Stimulated activated CD8-positive, alpha-beta memory T cell treated with anti-CD3 and anti-CD28 coated beads, Interleukin-12 subunit alpha, Interleukin-12 subunit beta, amount 100 ng/mL, for 24 hours (primary cell): ENCODE results near the gene KCNJ2.

ENCODE experiments used
- DNase-seq: peaks from one replicate; pipeline ENCODE4 v3.0.0-alpha.2; 2020; ENCODE audit errors: extremely low read depth

Gene KCNJ2

DNA sequence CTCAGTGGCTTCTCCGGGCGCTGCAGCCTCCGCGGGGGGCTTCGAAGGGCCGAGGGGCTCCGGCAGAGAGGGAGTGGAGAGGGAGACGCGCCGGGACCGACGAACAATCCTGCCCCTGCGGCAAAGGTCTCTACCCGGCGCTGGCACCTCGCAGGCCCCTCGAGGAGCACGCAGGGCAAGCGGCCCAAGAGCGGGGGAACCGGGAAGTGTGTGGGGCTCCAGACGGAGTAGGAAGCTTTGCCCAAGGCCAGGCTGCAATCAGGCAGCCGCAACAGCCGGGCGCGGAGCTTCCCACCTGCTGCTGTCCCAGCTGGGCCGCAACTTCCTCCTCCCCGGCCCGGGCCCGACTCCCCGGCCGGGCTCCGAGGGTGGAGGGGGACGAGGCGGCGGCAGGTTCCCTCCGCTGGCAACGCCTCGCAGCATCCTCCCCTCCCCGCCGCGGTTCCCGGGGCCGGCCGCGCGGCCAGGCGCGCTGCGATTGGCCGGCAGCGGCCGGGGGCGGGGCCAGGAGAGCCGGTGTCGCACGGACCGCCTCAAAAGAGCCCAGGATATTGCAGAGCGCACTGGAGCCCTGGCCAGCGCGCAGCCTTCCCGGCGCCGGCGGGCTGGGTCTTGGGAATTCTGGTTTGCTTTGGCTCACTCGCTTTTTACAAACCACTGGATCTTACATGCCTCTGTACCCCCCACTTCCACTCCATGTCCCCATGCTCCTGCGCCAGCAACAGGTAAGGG, at the start of gene KCNJ2:
Gene KCNJ2, plus strand, starts transcription at position 556 of the 732 bp plus-strand sequence. CDS start 5,508 bp downstream, outside the sequence.
- peak; percentile 3 for DNase-seq

GRCh38 chr17:70119545-70119944, 49.8 kb upstream of the KCNJ2 start:
- DNase-seq = no peak

DNA sequence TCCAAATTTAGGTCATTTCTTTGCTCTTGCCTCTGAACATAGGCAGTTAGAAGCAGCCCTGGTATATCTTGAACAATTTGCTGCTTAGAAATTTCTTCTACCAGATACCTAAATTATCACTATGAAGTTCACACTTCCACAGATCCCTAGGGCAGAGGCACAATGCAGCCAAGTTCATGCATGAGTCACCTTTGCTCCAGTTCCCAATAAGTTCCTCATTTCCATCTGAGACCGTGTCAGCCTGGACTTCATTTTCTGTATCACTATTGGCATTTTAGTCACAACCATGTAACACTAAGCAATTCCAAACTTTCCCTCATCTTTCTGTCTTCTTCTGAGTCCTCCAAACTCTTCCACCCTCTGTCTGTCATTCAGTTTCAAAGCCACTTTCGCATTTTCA, 49.3 kb upstream of the KCNJ2 start:
- no peak for DNase-seq

DNA sequence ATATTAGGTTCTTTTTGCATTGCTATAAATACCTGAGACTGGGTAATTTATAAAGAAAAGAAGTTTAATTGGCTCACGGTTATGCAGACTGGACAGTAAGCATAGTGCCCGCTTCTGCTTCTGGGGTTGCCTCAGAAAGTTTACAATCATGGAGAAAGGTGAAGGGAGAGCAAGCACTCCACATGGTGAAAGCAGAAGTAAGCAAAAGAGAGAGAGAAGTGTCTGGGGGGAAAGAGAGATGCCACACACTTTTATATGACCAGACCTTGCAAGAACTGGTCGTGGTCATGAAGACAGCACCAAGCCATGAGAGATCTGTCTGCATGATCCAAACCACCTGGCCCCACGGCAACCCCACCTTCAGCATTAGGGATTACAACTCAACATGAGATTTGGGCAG, 48.9 kb upstream of the KCNJ2 start:
- DNase-seq = no peak

DNA sequence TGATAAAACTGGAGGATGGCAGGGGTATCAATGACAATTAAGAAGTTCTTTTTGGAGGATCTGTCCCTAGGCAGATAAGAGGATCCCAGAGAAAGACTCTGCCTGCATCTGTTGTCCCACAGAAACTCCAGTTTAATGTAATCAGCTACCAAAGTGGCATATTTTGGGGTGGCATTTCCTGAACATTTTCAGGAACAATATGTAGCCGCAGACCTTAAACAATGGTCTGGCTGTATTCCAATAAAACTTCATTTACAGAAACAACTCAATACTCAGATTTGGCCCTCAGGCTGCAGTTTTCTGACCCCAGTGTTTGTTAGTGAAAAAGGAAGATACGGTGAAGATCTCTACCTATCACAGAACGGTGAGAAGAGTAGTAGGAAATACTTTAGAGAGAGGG, 48.2 kb upstream of the KCNJ2 start:
- DNase-seq = no peak

DNA sequence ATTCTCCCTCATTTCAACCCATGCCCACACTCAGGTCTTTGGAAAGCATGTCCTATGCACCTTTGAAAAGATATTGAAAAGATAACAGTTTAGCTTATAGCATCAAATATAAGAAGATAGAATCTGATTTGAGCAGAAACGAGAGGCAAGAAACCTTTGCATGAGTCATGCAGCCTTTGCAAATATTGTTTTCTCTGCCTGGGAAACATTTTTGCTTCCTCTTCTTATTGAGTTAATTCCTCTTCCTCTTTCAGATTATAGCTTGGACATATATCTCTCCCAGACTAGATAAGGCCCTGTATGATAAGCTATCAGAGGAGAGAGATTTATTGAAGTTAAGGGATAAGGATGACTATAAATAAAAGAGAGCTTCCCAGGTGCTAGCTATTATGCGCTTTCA, 46.1 kb upstream of the KCNJ2 start:
- no peak for DNase-seq

- no peak for DNase-seq
Measured at GRCh38 chr17:70124723-70125122, 44.6 kb upstream of the KCNJ2 start.

- no peak for DNase-seq
Measured at GRCh38 chr17:70127221-70127873, 42.0 kb upstream of the KCNJ2 start.

- no peak for DNase-seq
Measured at GRCh38 chr17:70128727-70129238, 40.5 kb upstream of the KCNJ2 start.

DNA sequence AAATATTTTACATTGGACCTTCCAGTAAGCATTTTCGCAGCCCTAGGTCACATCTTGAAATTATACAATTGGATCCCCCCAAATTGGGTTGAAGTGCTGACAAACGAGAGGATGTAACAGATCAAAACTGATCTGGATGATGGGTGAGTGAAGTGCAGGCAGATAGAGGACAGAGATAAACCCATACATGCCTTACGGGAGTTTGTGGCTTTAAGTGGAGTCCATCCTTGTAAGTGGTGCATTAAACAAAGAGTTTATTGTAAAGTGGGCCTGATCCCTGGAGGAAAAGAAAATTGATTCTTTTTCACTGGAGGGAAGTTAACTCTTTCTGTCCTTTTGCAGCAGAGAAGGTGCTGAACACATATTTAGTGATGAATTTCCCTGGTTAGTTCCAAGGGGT, 39.0 kb upstream of the KCNJ2 start:
- DNase-seq = no peak

DNA sequence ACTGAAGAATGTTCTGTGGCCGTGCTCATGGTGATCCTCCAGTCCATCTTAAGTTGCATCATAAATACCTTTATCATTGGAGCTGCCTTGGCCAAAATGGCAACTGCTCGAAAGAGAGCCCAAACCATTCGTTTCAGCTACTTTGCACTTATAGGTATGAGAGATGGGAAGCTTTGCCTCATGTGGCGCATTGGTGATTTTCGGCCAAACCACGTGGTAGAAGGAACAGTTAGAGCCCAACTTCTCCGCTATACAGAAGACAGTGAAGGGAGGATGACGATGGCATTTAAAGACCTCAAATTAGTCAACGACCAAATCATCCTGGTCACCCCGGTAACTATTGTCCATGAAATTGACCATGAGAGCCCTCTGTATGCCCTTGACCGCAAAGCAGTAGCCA, 36.8 kb upstream of the KCNJ2 start:
- no peak for DNase-seq

GRCh38 chr17:70134042-70134441, 35.3 kb upstream of the KCNJ2 start:
- DNase-seq = no peak

DNA sequence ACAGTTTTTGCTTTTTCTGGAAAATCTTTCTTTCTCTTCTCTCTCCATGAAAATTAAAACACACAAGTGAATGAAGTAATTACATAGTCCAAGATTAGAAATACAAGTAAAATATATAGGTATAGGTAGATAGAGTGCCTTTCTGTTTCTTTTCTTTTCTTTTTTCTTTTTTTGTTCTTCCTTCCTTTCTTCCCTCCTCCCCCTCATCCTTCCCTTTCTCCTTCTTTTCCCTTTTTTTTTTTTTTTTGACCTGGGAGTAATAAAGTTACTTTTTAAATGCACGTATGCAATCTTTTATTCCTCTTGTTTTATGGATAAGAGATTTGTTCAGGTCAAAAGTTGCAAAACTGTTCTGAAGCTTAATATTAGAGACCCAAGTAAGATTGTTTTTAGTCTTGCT, 34.6 kb upstream of the KCNJ2 start:
- no peak for DNase-seq

- no peak for DNase-seq
Measured at GRCh38 chr17:70136131-70136530, 33.2 kb upstream of the KCNJ2 start.

- no peak for DNase-seq
Measured at GRCh38 chr17:70137451-70138230, 31.7 kb upstream of the KCNJ2 start.

DNA sequence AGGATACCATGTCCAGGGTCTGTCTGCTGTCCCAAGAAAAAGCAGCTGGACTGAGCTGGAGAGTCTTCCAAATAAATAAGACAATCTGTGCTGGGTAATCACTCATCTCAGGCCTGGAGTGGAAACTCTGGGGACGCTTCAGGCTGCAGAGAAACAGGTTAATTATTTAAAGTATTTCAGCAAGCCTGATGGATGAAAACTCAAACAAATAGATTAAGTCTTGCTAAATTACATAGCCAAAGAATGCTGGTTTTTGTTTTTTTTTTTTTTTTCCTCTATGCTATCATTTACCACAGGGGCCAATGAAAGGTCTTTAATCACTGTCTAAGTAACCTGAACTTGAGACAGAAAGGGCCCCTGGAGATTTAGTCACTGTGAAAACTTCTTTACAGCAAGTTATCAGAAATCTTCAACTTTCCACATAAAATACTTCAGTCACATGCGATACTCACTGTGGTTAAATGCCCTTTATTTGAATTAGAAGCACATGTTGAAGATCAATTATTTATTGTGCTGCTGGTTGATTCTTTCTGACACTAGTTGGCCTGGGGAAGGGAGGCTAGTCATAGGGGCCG, 31.0 kb upstream of the KCNJ2 start:
- DNase-seq = no peak

DNA sequence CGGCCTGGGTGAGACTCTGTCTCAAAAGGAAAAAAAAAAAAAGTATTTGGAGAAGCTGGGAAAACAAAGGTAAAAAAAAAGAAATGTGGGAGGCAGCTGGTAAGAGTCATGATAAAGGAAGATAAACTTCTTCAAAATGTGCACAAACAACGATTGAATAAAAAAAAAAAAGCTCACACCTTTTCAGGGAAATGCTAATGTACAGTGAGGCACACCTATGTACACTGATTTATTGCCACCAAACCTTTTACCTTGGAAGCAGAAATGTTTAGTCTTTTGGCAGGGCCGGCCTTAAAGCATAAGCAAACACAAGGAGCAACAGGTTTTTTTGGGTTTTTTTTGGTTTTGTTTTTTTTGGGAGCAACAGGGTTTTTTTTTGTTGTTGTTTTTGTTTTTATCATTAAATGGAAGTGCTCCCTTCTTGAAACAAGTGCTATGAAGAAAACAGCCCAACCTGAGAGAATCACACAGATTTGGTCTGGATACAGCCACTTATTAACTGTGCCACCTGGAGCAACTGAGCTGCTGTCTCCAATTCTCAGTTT, 29.8 kb upstream of the KCNJ2 start:
- no peak for DNase-seq

GRCh38 chr17:70144260-70144846, 25.0 kb upstream of the KCNJ2 start:
- no peak for DNase-seq

DNA sequence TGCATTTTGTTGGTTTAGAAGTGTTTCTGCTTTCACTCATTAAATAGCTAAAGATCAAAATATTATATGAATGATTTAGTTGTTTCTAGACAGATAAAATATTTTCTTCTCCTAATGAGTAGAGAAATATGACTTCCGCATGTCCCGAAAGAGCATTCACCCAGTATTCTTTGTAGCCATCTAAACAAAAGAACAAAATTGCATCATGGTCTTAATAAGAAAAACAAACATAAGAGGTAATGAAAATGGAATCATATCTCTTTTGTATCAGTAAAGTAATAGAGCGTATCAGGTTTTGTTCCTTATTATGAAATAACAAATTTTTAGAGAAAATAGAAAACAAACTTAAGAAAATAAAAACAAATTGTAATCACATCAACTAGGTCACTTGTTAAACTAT, 16.1 kb upstream of the KCNJ2 start:
- no peak for DNase-seq

DNA sequence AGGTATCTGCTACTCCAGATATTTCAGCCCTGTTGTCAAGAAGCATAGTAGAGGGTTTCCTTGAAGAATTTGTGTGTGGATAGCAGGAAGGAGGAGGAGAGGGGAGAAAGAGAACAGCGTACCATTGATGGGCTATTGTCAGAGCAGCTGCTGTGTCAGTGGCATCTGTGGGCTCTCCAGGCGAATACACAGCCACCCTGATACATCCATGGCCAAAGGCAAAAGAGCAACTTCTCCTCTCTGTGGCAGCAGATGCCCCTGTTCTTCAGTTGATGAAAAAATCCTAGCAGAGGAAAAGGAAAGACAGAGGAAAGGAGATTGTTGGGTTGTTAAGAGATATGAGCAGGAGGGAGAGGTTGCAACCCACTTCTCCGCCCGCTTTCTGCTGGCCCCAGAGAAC, 12.2 kb upstream of the KCNJ2 start:
- no peak for DNase-seq

DNA sequence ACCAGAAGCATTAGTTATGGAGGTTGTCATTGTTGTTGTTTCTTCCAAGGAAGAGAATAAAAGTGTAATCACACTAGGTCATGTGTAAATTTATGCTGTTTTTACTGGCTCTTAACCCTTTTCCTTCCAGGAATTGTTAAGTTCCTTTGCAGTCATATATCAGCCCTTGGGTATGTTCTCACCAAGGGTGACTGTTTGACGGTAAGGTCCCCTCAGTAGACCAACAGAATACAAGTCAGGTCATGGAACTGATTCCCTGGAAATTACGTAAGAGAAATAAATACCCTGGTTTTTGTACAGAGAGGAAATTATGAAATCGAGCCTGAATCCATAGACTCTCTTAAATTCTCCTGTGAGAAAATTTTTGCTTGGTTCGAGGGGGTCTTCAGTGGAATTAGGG, 11.2 kb upstream of the KCNJ2 start:
- DNase-seq = no peak

DNA sequence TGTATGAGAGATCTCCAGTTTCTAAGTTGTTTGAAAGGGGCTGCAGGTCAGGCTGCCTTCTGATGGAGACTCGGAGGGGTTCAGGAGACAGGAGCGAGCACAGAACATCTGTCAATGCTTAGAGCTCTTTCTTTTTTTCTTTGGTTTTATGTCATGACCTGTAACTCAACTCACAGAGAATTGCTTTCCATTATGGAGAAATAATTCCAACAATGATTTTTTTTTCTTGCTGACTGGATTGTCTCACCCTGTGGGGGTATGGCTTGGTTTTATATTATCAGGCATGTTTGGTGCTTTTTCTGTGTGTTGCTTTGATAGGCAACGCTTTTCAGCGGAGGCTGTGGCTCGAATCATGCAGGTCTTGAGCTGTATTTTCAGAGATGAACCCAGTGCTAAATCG, 10.7 kb upstream of the KCNJ2 start:
- no peak for DNase-seq
